HCT116 (cell line): ENCODE measurements around the gene GASK1A. TPM values are rescaled to one million over a fixed set of nuclear protein-coding genes. Genes with fewer than 3 reads are reported as not detected.

Source experiments
- ATAC-seq: fragments of 200-7000 bp; cut with Tn5 transposase; 2 replicates; pipeline ENCODE4 v1.9.1; 2020; ENCODE audit warnings: mild to moderate bottlenecking, moderate library complexity
- BruUV-seq: library from RNA; stranded (reverse); fragments of 400-500 nt; replicated peaks from 2 replicates; lab custom pipeline; 2021; lab: Mats Ljungman, UMichigan
- CTCF ChIA-PET: fragments of 300-600 bp; sonication (Branson Sonifier 250); formaldehyde crosslinking; loops from one replicate; lab custom pipeline; 2021; ENCODE audit warnings: antibody characterized with exemption; lab: Charles Lee
- POLR2A ChIA-PET: fragments of 300-600, 350-600 bp; sonication (Branson Sonifier 250); formaldehyde crosslinking; loops from one replicate; lab custom pipeline; 2021; ENCODE audit warnings: antibody characterized with exemption; lab: Charles Lee
- RAD21 ChIA-PET, 2 experiments: fragments of 300-600 bp; sonication (Branson Sonifier 250); formaldehyde crosslinking; loops; one replicate each; lab custom pipeline; 2023; ENCODE audit warnings: low total read pairs in 2 of 2; ENCODE audit not compliant: uncharacterized antibody in 2 of 2, unreplicated experiment in 2 of 2, low non-redundant PET in 1 of 2; lab: Charles Lee
- DNase-seq: peaks from one replicate; pipeline ENCODE4 v3.0.0-alpha.2; 2010; ENCODE audit warnings: low read depth, low spot score
- H2AFZ ChIP-seq: fragments of 200-600 bp; shearing (Covaris generic), sonication (generic); 2 replicates; pipeline ENCODE4 v1.6.1; 2017; ENCODE audit warnings: low read depth, mixed run types, mixed read lengths, antibody characterized with exemption, low read length; ENCODE audit not compliant: poor library complexity, severe bottlenecking
- H3K27ac ChIP-seq: 2 replicates; pipeline ENCODE4 v1.5.1; 2012; ENCODE audit warnings: low read depth, low read length
- H3K27me3 ChIP-seq: fragments of 200-600 bp; sonication (generic); 2 replicates; pipeline ENCODE4 v1.6.1; 2016; ENCODE audit warnings: mixed run types, low read length, mixed read lengths; ENCODE audit not compliant: insufficient read depth
- H3K36me3 ChIP-seq, 2 experiments: fragments of 200-500 bp in 1 of 2; fragments of 200-600 bp in 1 of 2; sonication (Bioruptor generic) in 1 of 2; sonication (generic) in 1 of 2; 2 replicates each; pipeline versions ENCODE4 v1.5.1 to v1.6.1; 2014 to 2016; ENCODE audit warnings: low read length in 2 of 2, inconsistent platforms in 1 of 2, mixed read lengths in 1 of 2, mixed run types in 1 of 2; ENCODE audit not compliant: insufficient read depth in 2 of 2, control insufficient read depth in 1 of 2
- H3K4me1 ChIP-seq, 2 experiments: fragments of 200-600 bp in 1 of 2; sonication (generic) in 1 of 2; 2 replicates each; pipeline versions ENCODE4 v1.5.1 to v1.6.1; 2012 to 2017; ENCODE audit warnings: low read length in 2 of 2, inconsistent platforms in 1 of 2, mild to moderate bottlenecking in 1 of 2, mixed read lengths in 1 of 2, mixed run types in 1 of 2, moderate library complexity in 1 of 2; ENCODE audit not compliant: insufficient read depth in 2 of 2, control insufficient read depth in 1 of 2
- H3K4me2 ChIP-seq: fragments of 200-600 bp; sonication (generic); 2 replicates; pipeline ENCODE4 v1.6.1; 2017; ENCODE audit warnings: mixed run types, low read length, mixed read lengths
- H3K4me3 ChIP-seq, 2 experiments: fragments of 200-600 bp in 1 of 2; sonication (generic) in 1 of 2; replicated peaks in 1 of 2; 2 replicates each; pipeline ENCODE4 v1.5.1; 2011 to 2016; ENCODE audit warnings: low read length in 2 of 2, control low read depth in 1 of 2, low read depth in 1 of 2, mild to moderate bottlenecking in 1 of 2, mixed read lengths in 1 of 2, mixed run types in 1 of 2
- H3K79me2 ChIP-seq: fragments of 200-600 bp; sonication (generic); 2 replicates; pipeline ENCODE4 v1.6.1; 2017; ENCODE audit warnings: mild to moderate bottlenecking, mixed run types, low read length, moderate library complexity, mixed read lengths; ENCODE audit not compliant: insufficient read depth
- H3K9ac ChIP-seq: fragments of 200-600 bp; sonication (generic); 2 replicates; pipeline ENCODE4 v1.6.1; 2016; ENCODE audit warnings: low read length, mixed read lengths
- H3K9me2 ChIP-seq: fragments of 200-600 bp; sonication (generic), shearing (Covaris generic); 2 replicates; pipeline ENCODE4 v1.6.1; 2017; ENCODE audit warnings: mixed run types, mild to moderate bottlenecking, moderate library complexity; ENCODE audit not compliant: insufficient read depth
- H3K9me3 ChIP-seq, 2 experiments: fragments of 200-500 bp in 1 of 2; fragments of 200-600 bp in 1 of 2; sonication (Bioruptor generic) in 1 of 2; sonication (generic) in 1 of 2; 2 replicates each; pipeline ENCODE4 v1.6.1; 2014 to 2017; ENCODE audit warnings: low read length in 2 of 2, mixed read lengths in 2 of 2, inconsistent platforms in 1 of 2, low read depth in 1 of 2, mild to moderate bottlenecking in 1 of 2, mixed run types in 1 of 2, moderate library complexity in 1 of 2; ENCODE audit not compliant: control insufficient read depth in 1 of 2, insufficient read depth in 1 of 2
- H4K20me1 ChIP-seq: fragments of 200-600 bp; sonication (generic), shearing (Covaris generic); 2 replicates; pipeline ENCODE4 v1.6.1; 2017; ENCODE audit warnings: mixed run types, mild to moderate bottlenecking, moderate library complexity; ENCODE audit not compliant: insufficient read depth
- CEBPB ChIP-seq: IDR thresholded peaks from 2 replicates; pipeline ENCODE4 v1.6.1; 2012; ENCODE audit warnings: low read depth
- EGR1 ChIP-seq: IDR thresholded peaks from 2 replicates; pipeline ENCODE4 v1.6.1; 2012; ENCODE audit warnings: low read depth
- EZH2 ChIP-seq: fragments of 200-600 bp; sonication (generic); IDR thresholded peaks from 2 replicates; pipeline ENCODE4 v1.6.1; 2017; ENCODE audit warnings: antibody characterized with exemption, mixed run types
- FOSL1 ChIP-seq: IDR thresholded peaks from 2 replicates; pipeline ENCODE4 v1.6.1; 2012; ENCODE audit warnings: low read depth
- JUND ChIP-seq: IDR thresholded peaks from 2 replicates; pipeline ENCODE4 v1.6.1; 2012
- MAX ChIP-seq: IDR thresholded peaks from 2 replicates; pipeline ENCODE4 v1.6.1; 2012
- POLR2AphosphoS5 ChIP-seq: IDR thresholded peaks from 2 replicates; pipeline ENCODE4 v1.6.1; 2011; ENCODE audit warnings: mild to moderate bottlenecking, low read depth, low read length, moderate library complexity
- RAD21 ChIP-seq: IDR thresholded peaks from 2 replicates; pipeline ENCODE4 v1.6.1; 2012; ENCODE audit warnings: low read depth, mild to moderate bottlenecking
- SP1 ChIP-seq: IDR thresholded peaks from 2 replicates; pipeline ENCODE4 v1.6.1; 2012; ENCODE audit warnings: low read depth
- SRF ChIP-seq: IDR thresholded peaks from 2 replicates; pipeline ENCODE4 v1.6.1; 2012; ENCODE audit warnings: low read depth
- TCF7L2 ChIP-seq: IDR thresholded peaks from 2 replicates; pipeline ENCODE4 v1.7.0; 2011; ENCODE audit warnings: borderline replicate concordance, inconsistent platforms; ENCODE audit not compliant: insufficient read depth, insufficient read length; ENCODE audit errors: extremely low read depth
- intact Hi-C: fragments of 100-400 bp; cut with micrococcal nuclease; formaldehyde crosslinking; loops from 2 replicates; pipeline ENCODE4 v1.10.0; 2022
- total RNA-seq: library from RNA; stranded (reverse); gene quantifications from one replicate; pipeline ENCODE4 v1.2.1, GENCODE V29; 2021; ENCODE audit not compliant: unreplicated experiment
- TF ChIP-seq, protein P1 (sequence below), 3 experiments: fragments of 200-600 bp in 1 of 3; sonication (generic) in 1 of 3; IDR thresholded peaks in 2 of 3; conservative IDR thresholded peaks in 1 of 3; 2 replicates each; pipeline ENCODE4 v1.5.1; 2012 to 2017; ENCODE audit warnings: low read depth in 2 of 3, low read length in 2 of 3, antibody characterized with exemption in 1 of 3, borderline replicate concordance in 1 of 3, control low read depth in 1 of 3, mild to moderate bottlenecking in 1 of 3, mixed read lengths in 1 of 3, mixed run types in 1 of 3, moderate library complexity in 1 of 3; ENCODE audit not compliant: insufficient read depth in 1 of 3

GASK1A gene
- total RNA-seq, 1 experiment from 2014 or later: 1.0 TPM

- ChIA-PET CTCF (no interaction called here), POLR2A (no interaction called here), RAD21 (no interaction called here)
- H3K9me2 ChIP-seq: no peaks in the 10 kb centered on the region
- TF ChIP-seq FOSL1 (no peak), EGR1 (no peak), TCF7L2 (no peak), MAX (no peak), CEBPB (no peak), JUND (no peak), RAD21 (no peak), EZH2 (no peak), POLR2AphosphoS5 (no peak), SRF (no peak), SP1 (no peak)
- TF ChIP-seq, protein P1, sequence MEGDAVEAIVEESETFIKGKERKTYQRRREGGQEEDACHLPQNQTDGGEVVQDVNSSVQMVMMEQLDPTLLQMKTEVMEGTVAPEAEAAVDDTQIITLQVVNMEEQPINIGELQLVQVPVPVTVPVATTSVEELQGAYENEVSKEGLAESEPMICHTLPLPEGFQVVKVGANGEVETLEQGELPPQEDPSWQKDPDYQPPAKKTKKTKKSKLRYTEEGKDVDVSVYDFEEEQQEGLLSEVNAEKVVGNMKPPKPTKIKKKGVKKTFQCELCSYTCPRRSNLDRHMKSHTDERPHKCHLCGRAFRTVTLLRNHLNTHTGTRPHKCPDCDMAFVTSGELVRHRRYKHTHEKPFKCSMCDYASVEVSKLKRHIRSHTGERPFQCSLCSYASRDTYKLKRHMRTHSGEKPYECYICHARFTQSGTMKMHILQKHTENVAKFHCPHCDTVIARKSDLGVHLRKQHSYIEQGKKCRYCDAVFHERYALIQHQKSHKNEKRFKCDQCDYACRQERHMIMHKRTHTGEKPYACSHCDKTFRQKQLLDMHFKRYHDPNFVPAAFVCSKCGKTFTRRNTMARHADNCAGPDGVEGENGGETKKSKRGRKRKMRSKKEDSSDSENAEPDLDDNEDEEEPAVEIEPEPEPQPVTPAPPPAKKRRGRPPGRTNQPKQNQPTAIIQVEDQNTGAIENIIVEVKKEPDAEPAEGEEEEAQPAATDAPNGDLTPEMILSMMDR (IDR thresholded peaks at IDR 0.05 in 2 of 3, conservative IDR thresholded peaks at IDR 0.05 in 1 of 3; ENCODE audit: borderline replicate concordance in 1 of 3, insufficient read depth in 1 of 3, low read depth in 2 of 3, low read length in 2 of 3): no peak
- H4K20me1 ChIP-seq: no peaks in the 10 kb centered on the region
- DNase-seq (no peak), ATAC-seq (no peak)
- H3K4me2 ChIP-seq: no peak overlapping the region
- H3K79me2 ChIP-seq: no peaks in the 10 kb centered on the region
- H3K9ac ChIP-seq: no peak overlapping the region
- no peaks in the 10 kb centered on the region for H3K9me3 ChIP-seq
- no peaks in the 10 kb centered on the region for H3K4me1 ChIP-seq
- H3K27ac ChIP-seq: no peak overlapping the region
- intact Hi-C loops: no loop called here
- no peak overlapping the region for H2AFZ ChIP-seq
- H3K27me3 ChIP-seq: peaks cover 8% of the 10 kb centered on the region; the same call in 1 of the 2 replicates
- no peaks in the 10 kb centered on the region for H3K36me3 ChIP-seq
- no TSS peak for BruUV-seq
- H3K4me3 ChIP-seq: no peak overlapping the region
Measured at GRCh38 chr3:42991341-42992315, 12.5 kb downstream of the GASK1A start.
